Ascending aorta (tissue), 2 donors: ENCODE data around the gene HIPK2. TPM values are rescaled to one million over a fixed set of nuclear protein-coding genes. Genes with fewer than 3 reads are reported as not detected.

Experiments
- DNase-seq, 2 donors: peaks; one replicate each; pipeline ENCODE4 v3.0.0-alpha.2; 2019; ENCODE audit warnings: low spot score in 2 of 2
- H3K27ac ChIP-seq, 2 donors: fragments of 200-600 bp; sonication (generic); one replicate each; pipeline ENCODE4 v1.5.1; 2016 to 2017; ENCODE audit warnings: mild to moderate bottlenecking in 1 of 2
- H3K27me3 ChIP-seq: fragments of 200-600 bp; sonication (generic); one replicate; pipeline ENCODE4 v1.5.1; 2017
- H3K36me3 ChIP-seq, 2 donors: fragments of 200-600 bp; sonication (generic); one replicate each; pipeline ENCODE4 v1.5.1; 2016
- H3K4me1 ChIP-seq, 2 donors: fragments of 200-600 bp; sonication (generic); one replicate each; pipeline ENCODE4 v1.5.1; 2016 to 2017; ENCODE audit warnings: mild to moderate bottlenecking in 1 of 2
- H3K4me3 ChIP-seq, 2 donors: fragments of 200-600 bp; sonication (generic); one replicate each; pipeline ENCODE4 v1.5.1; 2016 to 2017; ENCODE audit warnings: mild to moderate bottlenecking in 1 of 2
- H3K9me3 ChIP-seq, 2 donors: fragments of 200-600 bp; sonication (generic); one replicate each; pipeline ENCODE4 v1.5.1; 2016
- CTCF ChIP-seq, 3 experiments: fragments of 200-600 bp in 2 of 3; fragments of 450-650 bp in 1 of 3; sonication (generic) in 2 of 3; IDR thresholded peaks; one replicate each; pipeline ENCODE4 v1.5.1; 2016 to 2019; ENCODE audit warnings: antibody characterized with exemption in 3 of 3, mild to moderate bottlenecking in 1 of 3, moderate library complexity in 1 of 3
- intact Hi-C: fragments of 100-400 bp; cut with DNase I; formaldehyde crosslinking; loops from one replicate; pipeline ENCODE4 v1.15.1; 2023
- total RNA-seq: library from RNA; depleted of rRNA; stranded (reverse); fragments of >200 nt; gene quantifications from one replicate; pipeline ENCODE4 v1.1.0, GENCODE V29; 2016

The HIPK2 gene
- total RNA-seq, 1 donor from 2014 or later = 53.9 TPM

- intact Hi-C loops = loop anchor here (5.0 kb wide), 1 partner anchor 1746 kb away; no protein-coding TSS in a partner anchor
- Histone ChIP-seq H3K27ac (peak overlapping the region in 1 of 2 donors; percentile 11), H3K4me1 (peaks cover 17 to 64% of the 10 kb centered on the region in 2 donors), H3K36me3 (no peaks in the 10 kb centered on the region), H3K27me3 (no peaks in the 10 kb centered on the region), H3K4me3 (no peak overlapping the region), H3K9me3 (no peaks in the 10 kb centered on the region)
- no peak for TF ChIP-seq CTCF (IDR thresholded peaks at IDR 0.05)
- no peak for DNase-seq
Observed at GRCh38 chr7:139743267-139743966, 34.4 kb downstream of the HIPK2 start.

GRCh38 chr7:139741789-139742344, 35.9 kb downstream of the HIPK2 start:
- intact Hi-C loops = loop anchor here (5.0 kb wide), 1 partner anchor 1745 kb away; no protein-coding TSS in a partner anchor
- H3K27ac ChIP-seq = peak overlapping the region; percentile 82 to 96
- peaks cover 26 to 66% of the 10 kb centered on the region in 2 donors for H3K4me1 ChIP-seq

GRCh38 chr7:139741239-139741638, 36.6 kb downstream of the HIPK2 start:
- intact Hi-C loops = loop anchor here (5.0 kb wide), 1 partner anchor 1744 kb away; no protein-coding TSS in a partner anchor
- Histone ChIP-seq H3K4me3 (no peak overlapping the region), H3K27ac (peak overlapping the region; percentile 82 to 96), H3K4me1 (peaks cover 28 to 69% of the 10 kb centered on the region in 2 donors), H3K27me3 (no peaks in the 10 kb centered on the region), H3K36me3 (no peaks in the 10 kb centered on the region), H3K9me3 (no peaks in the 10 kb centered on the region)
- no peak for TF ChIP-seq CTCF (IDR thresholded peaks at IDR 0.05)
- DNase-seq = peak in 1 of 2 donors; percentile 52

More at GRCh38 chr7:139741789-139742344, 35.9 kb downstream of the HIPK2 start:
- no peak overlapping the region for H3K4me3 ChIP-seq
- no peaks in the 10 kb centered on the region for H3K9me3 ChIP-seq
- H3K36me3 ChIP-seq = no peaks in the 10 kb centered on the region
- no peak for DNase-seq
- H3K27me3 ChIP-seq = no peaks in the 10 kb centered on the region
- no peak for TF ChIP-seq CTCF (IDR thresholded peaks at IDR 0.05)

- Histone ChIP-seq H3K36me3 (no peaks in the 10 kb centered on the region), H3K4me3 (peak overlapping the region in 1 of 2 donors; percentile 23), H3K27me3 (no peaks in the 10 kb centered on the region), H3K9me3 (no peaks in the 10 kb centered on the region), H3K4me1 (peaks cover 34 to 71% of the 10 kb centered on the region in 2 donors), H3K27ac (peak overlapping the region; percentile 82 to 96)
- intact Hi-C loops = loop anchor here (5.0 kb wide), 1 partner anchor 1743 kb away; no protein-coding TSS in a partner anchor
- peak in 1 of 2 donors; percentile 63 for DNase-seq
- no peak for TF ChIP-seq CTCF (IDR thresholded peaks at IDR 0.05)
Observed at GRCh38 chr7:139739863-139740597, 37.8 kb downstream of the HIPK2 start.

- Histone ChIP-seq H3K9me3 (no peaks in the 10 kb centered on the region), H3K27ac (peak overlapping the region; percentile 82 to 96), H3K27me3 (no peaks in the 10 kb centered on the region), H3K4me1 (peaks cover 35 to 73% of the 10 kb centered on the region in 2 donors), H3K4me3 (no peak overlapping the region), H3K36me3 (no peaks in the 10 kb centered on the region)
- no peak for TF ChIP-seq CTCF (IDR thresholded peaks at IDR 0.05)
- peak in 1 of 2 donors; percentile 55 for DNase-seq
- intact Hi-C loops = no loop called here
Observed at GRCh38 chr7:139738772-139739171, 39.0 kb downstream of the HIPK2 start.
